ENCODE data around the gene PCNX2.
"Not testable (repeated sequence)": the region's sequence is repeated elsewhere in the genome, so short reads cannot be mapped to it uniquely, and the experiment has no call there.

The PCNX2 gene

DNA sequence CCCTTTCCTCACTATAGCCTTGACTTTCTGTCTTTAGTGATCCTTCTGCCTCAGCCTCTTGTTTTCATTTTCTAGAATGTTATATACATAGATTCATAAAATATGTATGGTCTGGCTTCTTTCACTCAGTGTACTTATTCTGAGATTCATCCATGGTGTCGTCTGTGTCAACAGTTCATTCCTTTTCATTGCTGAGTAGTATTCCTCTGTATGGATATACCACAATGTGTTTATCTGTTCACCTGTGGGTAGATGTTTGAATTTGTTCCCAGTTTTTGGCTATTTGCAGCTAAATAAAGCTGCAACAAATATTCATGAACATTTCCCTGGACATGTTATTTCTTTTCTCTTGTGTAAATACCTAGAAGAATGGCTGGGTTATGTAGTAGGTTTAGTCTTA, 131.8 kb downstream of the PCNX2 start:
- DNase-seq (ENCODE audit: low read depth in 1 of 2, low spot score in 1 of 2): no peak

DNA sequence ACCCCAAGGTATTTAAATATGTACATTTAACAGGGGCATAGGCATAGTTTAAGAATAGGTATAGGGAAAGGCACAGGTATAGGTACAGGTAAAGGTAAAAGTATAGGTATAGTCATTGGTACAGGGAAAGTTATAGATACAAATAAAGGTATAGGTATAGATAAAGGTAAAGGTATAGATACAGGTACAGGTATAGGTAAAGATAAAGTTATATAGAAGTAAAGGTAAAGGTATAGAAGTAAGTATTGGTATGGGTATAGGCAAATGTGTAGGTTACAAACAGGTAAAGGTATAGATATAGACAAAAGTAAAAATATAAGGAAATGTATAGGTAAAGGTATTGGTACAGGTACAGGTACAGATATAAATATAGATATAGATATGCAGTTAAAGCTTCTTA, 137.2 kb downstream of the PCNX2 start:
- no peak for DNase-seq (ENCODE audit: low read depth in 1 of 2, low spot score in 1 of 2)

DNA sequence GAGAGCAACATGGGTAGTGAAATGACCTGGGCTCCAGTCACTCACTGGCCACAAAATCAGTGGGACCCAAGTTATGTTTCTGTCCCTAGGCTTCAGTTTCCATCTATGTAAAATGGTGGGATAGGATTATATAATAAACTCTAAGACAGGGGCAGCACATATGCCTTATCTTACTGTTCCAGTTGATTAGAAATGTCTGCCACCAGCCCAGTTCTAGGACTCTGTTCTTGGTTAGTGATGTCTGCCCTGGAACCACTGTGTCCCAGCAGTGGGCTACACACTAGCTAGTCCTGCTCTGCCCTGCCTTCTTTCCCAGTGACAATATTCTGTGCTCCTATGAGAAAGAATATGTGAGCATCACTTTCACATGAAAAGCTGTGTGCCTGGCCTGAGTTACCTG, 138.3 kb downstream of the PCNX2 start:
- no peak for DNase-seq (ENCODE audit: low read depth in 1 of 2, low spot score in 1 of 2)

DNA sequence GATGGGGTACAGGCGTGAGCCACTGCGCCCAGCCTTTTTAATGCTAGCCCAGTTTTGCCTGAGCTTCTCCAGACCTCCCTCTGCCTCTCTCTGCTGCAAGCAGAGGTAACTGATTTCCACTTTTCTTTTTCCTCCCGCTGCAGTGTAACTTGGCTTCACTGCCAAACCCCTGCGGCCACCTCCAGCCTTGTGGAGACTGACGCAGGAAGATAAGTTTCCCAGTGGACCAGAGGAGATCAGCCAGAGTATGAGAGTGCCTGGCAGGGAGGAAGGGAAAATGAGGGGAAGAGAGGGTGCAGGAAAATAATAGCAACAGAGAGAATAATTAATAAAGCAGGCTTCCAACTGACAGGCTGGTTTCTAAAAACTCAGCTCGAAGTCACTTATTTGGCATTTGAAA, 143.7 kb downstream of the PCNX2 start:
- DNase-seq (ENCODE audit: low read depth in 1 of 2, low spot score in 1 of 2): no peak

DNA sequence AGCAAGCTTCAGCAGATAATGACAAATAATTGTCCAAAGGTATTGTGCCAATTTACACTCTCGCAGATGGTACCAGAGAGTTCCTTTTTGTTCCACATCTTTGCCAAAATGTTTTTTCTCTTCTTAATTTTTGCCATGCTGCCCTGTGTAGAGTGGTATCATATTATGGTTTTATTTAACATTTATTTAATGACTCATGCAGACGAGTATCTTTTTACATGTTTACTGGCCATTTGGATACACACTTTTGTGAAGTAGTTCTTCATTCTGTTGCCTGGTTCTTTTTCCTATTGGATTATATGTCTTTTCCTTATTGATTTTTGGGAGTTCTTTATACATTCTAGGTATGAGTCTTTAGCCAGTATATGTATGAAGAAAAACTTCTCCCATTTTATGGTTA, 151.1 kb downstream of the PCNX2 start:
- DNase-seq (ENCODE audit: low read depth in 1 of 2, low spot score in 1 of 2): no peak

DNA sequence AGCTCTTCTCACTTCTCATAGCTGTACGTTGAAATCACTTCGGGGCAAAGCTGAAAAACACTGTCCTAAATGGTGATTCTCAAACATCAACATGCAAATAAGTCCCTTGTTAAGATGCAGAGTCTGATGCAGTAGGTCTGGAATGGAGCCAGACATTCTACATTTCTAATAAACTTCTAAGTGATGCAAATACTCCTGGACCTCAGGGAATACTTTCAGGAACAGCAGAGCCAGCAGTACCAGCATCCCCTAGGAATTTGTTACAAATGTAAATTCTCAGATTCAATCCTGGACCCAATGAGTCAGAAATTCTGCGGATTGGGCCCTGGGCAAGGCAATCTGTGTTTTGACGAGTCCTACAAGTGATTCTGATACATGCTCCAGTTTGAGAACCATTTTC, 152.3 kb downstream of the PCNX2 start:
- DNase-seq (ENCODE audit: low read depth in 1 of 2, low spot score in 1 of 2): no peak

DNA sequence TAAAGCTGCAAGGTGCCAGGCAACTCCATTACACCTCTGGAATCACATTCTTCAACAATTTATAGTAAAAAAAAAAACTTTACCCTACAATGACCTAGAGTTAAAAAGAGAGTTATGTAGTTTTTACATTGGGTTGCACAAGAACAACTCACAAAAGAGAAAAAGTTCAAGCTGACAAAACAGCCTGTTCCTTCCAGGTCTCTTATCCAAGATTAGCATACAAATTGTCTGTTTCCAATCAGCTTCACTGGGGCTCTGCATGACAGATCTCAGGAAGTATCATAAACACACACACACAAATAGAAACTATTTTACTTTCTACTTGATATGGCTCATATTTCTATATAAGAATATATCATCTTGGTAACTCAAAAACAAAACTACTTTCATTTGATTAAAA, 154.6 kb downstream of the PCNX2 start:
- DNase-seq (ENCODE audit: low read depth in 1 of 2, low spot score in 1 of 2): no peak

DNA sequence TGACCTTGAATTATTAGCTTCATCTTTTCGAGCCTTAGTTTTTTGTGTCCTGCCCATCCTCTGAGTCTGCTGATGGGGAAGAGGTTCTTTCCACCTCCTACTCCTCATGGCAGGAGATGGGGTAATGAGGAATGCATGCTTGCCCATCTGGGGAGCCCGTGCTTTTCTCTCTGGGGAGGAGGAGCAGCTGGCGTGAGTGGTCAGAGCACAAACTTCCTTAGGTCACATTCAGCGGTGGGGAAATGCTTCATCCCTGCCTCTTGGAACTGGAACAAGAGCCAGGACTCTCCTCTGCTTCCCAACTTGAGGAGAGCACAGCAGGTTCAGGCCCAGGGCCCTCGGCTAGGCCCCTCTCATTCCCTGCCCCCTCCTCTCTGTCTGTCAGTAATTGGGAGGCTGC, 155.0 kb downstream of the PCNX2 start:
- no peak for DNase-seq (ENCODE audit: low read depth in 1 of 2, low spot score in 1 of 2)

DNA sequence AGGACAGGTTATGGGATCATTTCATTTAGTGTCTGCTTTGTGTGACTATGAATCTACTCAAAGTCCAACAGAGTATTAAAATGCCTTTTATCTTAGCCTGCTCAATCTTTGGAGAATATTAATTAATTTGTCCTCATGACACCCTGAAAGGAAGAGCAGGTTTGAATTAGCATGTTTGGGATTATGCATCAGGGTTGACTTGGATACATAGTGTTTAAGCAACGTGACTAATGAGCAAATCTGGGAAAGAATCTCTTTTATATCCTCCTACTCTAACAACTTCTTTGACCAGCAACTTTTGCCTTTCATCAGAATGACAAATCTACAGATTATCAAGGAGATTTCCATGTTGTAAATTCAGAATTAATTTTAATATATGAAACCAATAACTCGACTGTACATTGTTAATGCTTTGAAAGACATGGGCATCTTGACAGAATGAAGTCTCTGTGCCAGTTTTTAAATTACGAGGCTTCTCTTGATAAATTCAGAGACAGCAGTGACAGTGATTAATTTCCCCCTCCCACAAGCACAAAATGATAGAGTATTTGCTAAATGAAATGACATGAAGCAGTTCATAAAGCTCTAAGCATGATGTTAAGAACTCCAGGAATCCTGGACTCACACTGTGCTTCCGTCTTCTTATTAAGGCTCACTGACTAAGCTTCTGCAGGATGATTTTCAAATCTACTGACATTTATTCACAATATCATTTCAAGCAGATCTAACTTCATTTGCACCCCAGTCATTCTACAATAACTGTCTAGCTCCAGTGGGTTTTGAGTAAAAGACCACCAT, 156.5 kb downstream of the PCNX2 start:
- DNase-seq (ENCODE audit: low read depth in 1 of 2, low spot score in 1 of 2): no peak

DNA sequence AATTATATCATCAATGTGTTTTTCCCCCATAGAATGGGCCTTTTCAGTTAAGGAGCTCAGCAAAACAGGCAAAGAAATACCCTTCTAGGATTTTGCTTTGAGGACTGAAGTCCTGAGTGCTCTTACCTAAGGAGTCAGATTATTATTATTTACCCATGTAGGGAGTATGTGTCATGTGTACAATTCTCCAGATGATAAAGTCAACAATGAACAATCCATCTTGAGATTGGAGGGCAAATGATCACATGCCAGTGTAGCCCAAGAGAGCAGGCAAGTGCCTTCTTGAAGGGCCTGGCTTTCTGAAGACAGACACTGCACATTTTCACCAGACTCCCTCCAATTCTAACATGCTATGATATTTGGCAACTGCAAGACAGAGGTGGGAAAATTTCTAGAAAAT, 159.7 kb downstream of the PCNX2 start:
- DNase-seq (ENCODE audit: low read depth in 1 of 2, low spot score in 1 of 2): no peak

DNA sequence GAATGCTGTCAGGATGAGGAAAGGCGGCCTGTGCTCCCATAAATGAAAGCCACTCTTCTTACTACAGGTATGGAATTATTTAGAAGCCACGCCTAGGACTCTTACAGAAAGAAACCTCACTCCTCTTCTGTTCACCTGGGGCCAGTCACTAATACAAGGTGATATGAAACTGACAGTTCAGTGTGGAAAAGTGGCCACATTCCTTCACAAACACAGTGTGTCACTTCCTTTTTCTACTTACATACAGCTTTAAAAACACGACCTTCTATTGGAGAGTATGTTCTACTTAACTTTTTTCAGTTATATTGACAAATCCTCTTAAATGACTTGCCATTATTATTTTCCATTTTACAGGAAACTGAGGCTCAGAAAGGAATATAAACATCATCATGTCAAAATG, 163.1 kb downstream of the PCNX2 start:
- DNase-seq (ENCODE audit: low read depth in 1 of 2, low spot score in 1 of 2): no peak

DNA sequence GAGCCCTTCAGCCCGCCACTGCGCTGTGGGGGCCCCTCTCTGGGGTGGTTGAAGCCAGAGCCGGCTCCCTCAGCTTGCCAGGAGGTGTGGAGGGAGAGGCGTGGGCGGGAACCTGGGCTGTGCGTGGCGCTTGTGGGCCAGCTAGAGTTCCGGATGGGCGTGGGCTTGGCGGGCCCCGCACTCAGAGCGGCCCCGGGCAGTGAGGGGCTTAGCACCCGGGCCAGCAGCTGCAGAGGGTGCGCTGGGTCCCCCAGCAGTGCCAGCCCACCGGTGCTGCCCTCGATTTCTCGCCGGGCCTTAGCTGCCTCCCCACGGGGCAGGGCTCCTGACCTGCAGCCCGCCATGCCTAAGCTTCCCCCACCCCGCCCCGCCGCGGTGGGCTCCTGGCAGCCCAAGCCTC, 166.5 kb downstream of the PCNX2 start:
- DNase-seq (ENCODE audit: low read depth in 1 of 2, low spot score in 1 of 2): not testable (repeated sequence)

DNA sequence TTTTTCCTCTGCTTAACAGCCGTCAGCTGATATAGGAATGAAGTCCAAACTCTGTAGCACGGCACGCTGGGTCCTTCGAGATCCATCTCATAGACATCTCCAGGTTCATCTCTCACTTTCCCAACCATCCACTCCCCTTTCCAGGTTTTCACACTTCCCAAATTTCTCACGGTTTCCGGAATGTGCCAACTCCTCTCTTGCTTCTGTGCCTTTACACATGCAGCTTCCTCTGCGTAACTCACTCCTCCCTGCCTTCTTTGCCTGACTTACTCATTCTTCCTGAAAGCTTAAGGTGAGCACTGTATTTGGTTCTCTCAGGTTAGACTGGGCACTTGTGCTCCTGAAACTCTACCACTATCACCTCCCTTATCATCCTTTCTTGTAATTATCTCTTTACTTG, 168.4 kb downstream of the PCNX2 start:
- no peak for DNase-seq (ENCODE audit: low read depth in 1 of 2, low spot score in 1 of 2)

DNA sequence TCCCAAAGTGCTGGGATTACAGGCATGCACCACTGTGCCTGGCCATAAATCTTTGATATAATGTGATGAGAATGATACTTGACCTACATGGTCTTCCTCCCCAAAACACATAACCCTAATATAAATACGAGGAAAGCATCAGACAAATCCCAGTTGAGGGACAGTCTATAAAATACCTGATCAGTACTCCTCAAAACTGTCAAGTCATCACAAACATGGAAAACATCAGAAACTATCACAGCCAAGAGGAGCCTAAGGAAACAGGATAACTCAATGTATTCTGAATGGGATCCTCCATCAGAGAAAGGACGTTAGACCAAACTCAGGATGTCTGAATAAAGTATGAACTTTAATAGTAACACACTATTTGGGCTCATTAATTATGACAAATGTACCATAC, 172.7 kb downstream of the PCNX2 start:
- DNase-seq (ENCODE audit: low read depth in 1 of 2, low spot score in 1 of 2): no peak

DNA sequence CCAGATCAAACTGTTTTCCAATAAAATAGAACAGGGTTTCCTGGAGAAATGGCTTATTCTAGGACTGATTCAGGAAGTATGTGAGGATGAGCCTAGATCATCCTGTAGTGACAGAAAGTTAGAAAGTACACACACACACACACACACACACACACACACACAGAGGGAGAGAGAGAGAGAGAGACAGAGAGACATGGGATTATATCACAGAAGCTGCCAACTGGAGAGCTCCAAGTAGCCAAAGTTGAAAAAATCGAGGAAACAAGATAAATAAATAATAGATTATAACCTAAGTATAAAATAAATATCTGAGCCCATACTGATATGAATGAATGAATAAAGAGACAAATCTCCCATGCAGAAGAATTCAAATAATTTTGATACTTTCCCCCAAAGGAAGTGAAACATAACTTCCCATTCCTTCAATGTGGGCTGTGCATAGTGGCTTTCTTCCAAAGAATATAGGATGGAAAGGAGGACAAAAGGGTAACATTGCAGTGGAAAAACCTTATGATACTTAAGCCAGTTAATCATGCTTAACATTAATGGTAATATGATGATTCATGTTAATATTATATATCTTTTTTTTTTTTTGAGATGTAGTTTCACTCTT, 173.5 kb downstream of the PCNX2 start:
- DNase-seq (ENCODE audit: low read depth in 1 of 2, low spot score in 1 of 2): no peak

DNA sequence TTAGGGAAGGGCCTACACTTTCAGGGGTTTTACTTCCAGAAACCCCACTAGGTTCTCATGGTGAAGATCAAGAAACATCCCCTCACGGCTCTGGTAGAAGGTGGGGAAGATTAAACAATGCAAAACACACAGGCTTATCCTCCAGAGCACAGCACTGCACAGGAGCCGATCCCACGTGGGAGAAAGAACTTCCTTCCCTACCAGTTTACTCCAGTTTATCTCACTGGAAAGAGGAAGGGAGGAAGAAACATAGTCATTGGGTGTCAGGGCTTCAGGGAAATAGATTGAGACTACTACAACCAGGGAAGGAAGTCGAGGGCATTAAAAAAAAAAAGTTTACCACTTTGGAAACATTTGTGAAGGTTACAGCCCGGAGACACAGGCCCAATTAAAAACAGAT, 180.7 kb downstream of the PCNX2 start:
- DNase-seq (ENCODE audit: low read depth in 1 of 2, low spot score in 1 of 2): no peak

DNA sequence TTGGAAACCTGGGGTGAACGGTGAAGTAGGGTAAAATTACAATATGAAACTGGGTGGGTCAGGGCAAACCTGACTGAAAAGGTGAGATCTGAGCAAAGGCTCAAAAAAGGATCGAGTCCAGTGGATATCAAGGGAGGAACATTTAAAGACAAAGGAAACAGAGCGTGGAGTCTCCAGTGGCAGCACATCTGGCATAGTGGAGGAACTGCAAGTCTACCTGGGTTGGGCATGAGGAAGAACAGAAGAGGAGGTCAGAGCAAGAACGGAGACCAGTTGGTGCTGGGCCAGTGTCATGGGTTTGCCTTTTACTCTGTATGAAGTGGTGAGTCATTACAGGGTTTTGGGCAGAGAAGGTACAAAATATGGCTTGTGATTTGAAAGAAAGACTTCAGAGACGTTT, 181.4 kb downstream of the PCNX2 start:
- DNase-seq (ENCODE audit: low read depth in 1 of 2, low spot score in 1 of 2): no peak

DNA sequence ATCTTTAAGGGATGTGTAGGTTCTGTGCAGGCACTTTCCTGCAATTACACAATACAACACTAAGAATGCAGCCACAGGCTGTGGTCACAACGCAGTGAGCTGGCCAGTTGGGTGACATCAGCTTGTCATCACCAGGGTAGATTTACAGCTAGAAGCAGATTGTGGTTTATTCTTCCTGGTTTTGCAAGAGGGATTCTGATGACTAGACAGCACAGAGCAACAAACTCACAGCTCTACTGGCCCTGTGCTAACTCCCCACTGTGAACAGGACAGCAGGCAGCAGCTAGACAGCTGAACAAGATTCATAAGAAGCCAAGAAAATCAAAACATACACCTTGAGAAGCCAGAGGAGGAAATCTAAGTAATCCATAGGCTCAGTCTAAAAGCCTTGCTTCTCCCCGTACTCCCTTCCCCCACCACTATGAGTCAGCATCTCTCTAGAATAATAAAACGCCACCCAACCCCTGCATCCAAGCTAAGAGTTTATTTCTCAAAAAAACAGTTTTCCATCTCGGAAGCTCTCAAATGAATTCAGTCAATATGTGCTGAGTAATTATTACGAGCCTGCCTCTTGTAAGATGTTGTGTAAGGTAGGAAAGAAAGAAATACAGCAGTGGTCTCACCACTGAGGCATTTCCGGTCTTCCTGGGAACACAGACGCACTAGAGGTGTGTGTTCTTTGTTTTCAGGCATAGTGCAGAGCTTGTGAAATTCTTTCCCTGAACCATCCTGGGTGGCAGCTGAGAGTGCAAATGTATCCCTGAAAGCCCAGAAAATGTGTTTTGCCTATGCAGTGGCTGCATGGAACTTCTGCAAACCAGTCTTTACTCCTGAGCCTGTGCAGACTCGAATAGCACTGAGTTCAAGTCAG, 182.3 kb downstream of the PCNX2 start:
- DNase-seq (ENCODE audit: low read depth in 1 of 2, low spot score in 1 of 2): no peak

DNA sequence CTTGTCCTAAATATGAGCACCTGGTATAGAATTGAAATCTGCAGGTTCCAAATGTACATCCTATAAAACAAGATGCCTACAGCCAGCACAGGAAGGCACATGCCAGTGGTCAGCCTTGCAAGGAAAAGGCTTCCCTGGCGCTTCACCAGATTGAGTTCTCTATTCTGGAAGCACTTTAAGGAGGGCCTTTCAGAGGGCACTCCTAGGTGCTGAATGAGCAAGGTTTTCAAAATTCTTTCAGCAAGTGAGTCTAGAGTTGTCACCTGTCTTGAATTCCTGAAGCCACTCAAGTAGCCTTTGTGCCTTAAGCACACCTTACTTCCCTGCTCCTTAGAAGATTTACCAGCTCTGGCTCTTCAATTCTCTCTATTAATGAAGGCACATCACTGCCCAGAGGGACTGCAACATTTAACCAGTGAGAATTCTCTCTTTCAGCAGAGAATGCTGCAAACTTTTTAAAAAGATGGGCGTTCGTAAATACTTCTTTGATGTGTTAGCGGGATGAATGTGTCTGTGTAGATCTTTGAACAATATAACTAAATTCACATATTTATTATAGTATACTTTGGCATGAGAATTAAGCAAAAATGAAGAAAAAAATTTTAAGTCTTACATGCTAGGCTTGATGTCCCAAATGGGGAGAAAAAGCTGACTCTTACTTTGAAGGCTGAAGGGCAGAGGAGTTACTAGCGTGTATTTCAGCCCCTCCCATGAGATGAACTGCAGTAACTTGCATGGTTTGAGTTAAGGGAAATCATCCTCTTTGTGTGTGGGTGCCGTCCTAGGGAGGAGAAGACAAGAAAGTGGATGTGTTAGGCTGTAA, 183.1 kb downstream of the PCNX2 start:
- DNase-seq (ENCODE audit: low read depth in 1 of 2, low spot score in 1 of 2): no peak

DNA sequence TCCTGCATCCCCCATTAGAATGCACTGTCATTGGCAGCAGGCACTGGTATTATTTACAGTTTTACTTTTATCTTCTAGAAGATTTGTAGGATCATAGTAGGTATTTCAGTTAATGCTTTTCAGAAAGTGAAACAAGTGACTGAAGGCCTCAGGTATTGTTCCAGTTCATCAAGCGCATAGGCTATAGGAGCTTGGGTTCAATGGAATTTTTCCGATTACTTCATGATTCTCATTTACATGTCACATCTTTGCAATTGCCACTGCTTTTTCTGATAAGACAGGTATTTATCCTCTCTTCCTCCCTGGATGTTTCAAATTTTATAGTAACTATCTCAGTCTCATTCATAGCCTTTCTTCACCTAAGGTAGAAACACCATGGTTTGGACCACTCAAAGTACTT, 183.8 kb downstream of the PCNX2 start:
- DNase-seq (ENCODE audit: low read depth in 1 of 2, low spot score in 1 of 2): no peak

DNA sequence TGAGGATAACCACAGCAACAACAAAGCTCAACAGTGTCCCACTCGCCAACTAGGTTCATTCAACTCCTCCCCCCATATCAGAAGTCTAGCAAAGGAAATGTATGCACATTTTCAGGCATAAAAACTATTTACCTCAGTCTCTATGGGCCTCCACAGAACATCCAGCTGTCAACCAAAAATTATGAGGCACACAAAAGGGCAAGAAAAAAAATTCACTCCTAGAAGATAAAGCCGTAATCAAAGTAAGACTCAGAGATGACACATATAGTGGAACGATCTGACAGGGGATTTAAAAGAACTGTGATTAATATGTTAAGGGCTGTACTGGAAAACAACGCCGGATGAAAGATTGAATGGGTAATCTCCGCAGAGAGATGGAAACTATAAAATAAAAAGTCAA, 186.4 kb downstream of the PCNX2 start:
- DNase-seq (ENCODE audit: low read depth in 1 of 2, low spot score in 1 of 2): no peak
